Suprapubic skin (tissue), 4 donors: Measurements from ENCODE around the gene OR51B2. TPM values are rescaled to one million over a fixed set of nuclear protein-coding genes. Genes with fewer than 3 reads are reported as not detected.
"Not testable (repeated sequence)": the region's sequence is repeated elsewhere in the genome, so short reads cannot be mapped to it uniquely, and the experiment has no call there.

Experiments used
- DNase-seq, 2 donors: peaks; one replicate each; pipeline ENCODE4 v3.0.0-alpha.2; 2019; ENCODE audit warnings: low spot score in 2 of 2
- H3K27ac ChIP-seq: fragments of 200-600 bp; sonication (generic); one replicate; pipeline ENCODE4 v1.5.1; 2019
- H3K27me3 ChIP-seq: fragments of 200-600 bp; sonication (generic); one replicate; pipeline ENCODE4 v1.5.1; 2019
- H3K36me3 ChIP-seq: fragments of 200-600 bp; sonication (generic); one replicate; pipeline ENCODE4 v1.5.1; 2019
- H3K4me1 ChIP-seq: fragments of 200-600 bp; sonication (generic); one replicate; pipeline ENCODE4 v1.5.1; 2019
- H3K4me3 ChIP-seq: fragments of 200-600 bp; sonication (generic); one replicate; pipeline ENCODE4 v1.5.1; 2019; ENCODE audit warnings: mild to moderate bottlenecking
- H3K9me3 ChIP-seq: fragments of 200-600 bp; sonication (generic); one replicate; pipeline ENCODE4 v1.5.1; 2019
- CTCF ChIP-seq, 2 donors: fragments of 200-600 bp in 1 of 2; fragments of 450-650 bp in 1 of 2; sonication (generic) in 1 of 2; IDR thresholded peaks; one replicate each; pipeline ENCODE4 v1.5.1; 2016 to 2019; ENCODE audit warnings: antibody characterized with exemption in 2 of 2, mild to moderate bottlenecking in 1 of 2, moderate library complexity in 1 of 2
- EP300 ChIP-seq: sonication (generic); formaldehyde crosslinking; IDR thresholded peaks from one replicate; pipeline ENCODE4 v1.6.1; 2017; ENCODE audit warnings: antibody characterized with exemption
- POLR2A ChIP-seq, 2 donors: fragments of 450-650 bp; IDR thresholded peaks; one replicate each; pipeline ENCODE4 v1.6.1; 2017; ENCODE audit warnings: antibody characterized with exemption in 2 of 2, mild to moderate bottlenecking in 2 of 2, moderate library complexity in 2 of 2
- POLR2AphosphoS5 ChIP-seq, 3 donors: sonication (generic); formaldehyde crosslinking; IDR thresholded peaks; one replicate each; pipeline ENCODE4 v1.6.1; 2017; ENCODE audit warnings: antibody characterized with exemption in 3 of 3
- WGBS: methylation state at CpG from one replicate; pipeline ENCODE4 v1.1.5; 2018; 5-methylcytosine and 5-hydroxymethylcytosine counted together
- total RNA-seq, 4 donors: library from RNA; depleted of rRNA; stranded (reverse); fragments of >200 nt; gene quantifications; one replicate each; pipeline ENCODE4 v1.1.0, GENCODE V29; 2016

Gene OR51B2
- total RNA-seq, 4 donors from 2014 or later = not detected

- TF ChIP-seq EP300 (no peak), CTCF (IDR thresholded peaks at IDR 0.05) (no peak), POLR2A (IDR thresholded peaks at IDR 0.05) (no peak), POLR2AphosphoS5 (IDR thresholded peaks at IDR 0.05) (no peak)
- Histone ChIP-seq H3K36me3 (no peaks in the 10 kb centered on the region), H3K27ac (no peak overlapping the region), H3K4me3 (no peak overlapping the region), H3K4me1 (no peaks in the 10 kb centered on the region), H3K9me3 (no peaks in the 10 kb centered on the region), H3K27me3 (no peaks in the 10 kb centered on the region)
- DNase-seq = no peak
- 0% methylated on average over 1 of the region's 1 CpG for WGBS
Observed at GRCh38 chr11:5298451-5298850, 25.6 kb downstream of the OR51B2 start.

- no peaks in the 10 kb centered on the region for H3K27me3 ChIP-seq
- WGBS = 55% methylated on average over 4 of the region's 4 CpGs
- no peak for DNase-seq
Observed at GRCh38 chr11:5297721-5298323, 26.3 kb downstream of the OR51B2 start.

DNA sequence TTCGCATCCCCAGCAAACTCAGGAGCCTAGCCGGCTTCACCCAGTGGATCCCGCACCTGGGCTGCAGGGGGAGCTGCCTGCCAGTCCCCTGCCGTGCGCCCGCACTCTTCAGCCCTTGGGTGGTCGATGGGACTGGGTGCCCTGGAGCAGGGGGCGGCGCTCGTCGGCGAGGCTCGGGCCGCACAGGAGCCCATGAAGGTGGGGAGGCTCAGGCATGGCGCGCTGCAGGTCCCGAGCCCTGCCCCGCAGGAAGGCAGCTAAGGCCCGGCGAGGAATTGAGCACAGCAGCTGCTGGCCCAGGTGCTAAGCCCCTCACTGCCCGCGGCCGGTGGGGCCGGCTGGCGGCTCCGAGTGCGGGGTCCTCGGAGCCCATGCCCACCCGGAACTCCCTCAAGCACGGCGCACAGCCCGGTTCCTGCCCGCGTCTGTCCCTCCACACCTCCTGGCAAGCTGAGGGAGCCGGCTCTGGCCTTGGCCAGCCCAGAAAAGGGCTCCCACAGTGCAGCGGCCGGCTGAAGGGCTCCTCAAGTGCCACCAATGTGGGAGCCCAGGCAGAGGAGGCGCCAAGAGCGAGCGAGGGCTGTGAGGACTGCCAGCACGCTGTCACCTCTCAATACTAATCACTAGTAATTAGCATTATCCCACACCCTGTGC is 29.6 kb downstream of the OR51B2 start:
- H3K4me1 ChIP-seq, H3K36me3 ChIP-seq, H3K9me3 ChIP-seq, DNase-seq, H3K27ac ChIP-seq, H3K27me3 ChIP-seq, H3K4me3 ChIP-seq: not testable (repeated sequence)
- WGBS = 95% methylated on average over 11 of the region's 41 CpGs

More at GRCh38 chr11:5297721-5298323, 26.3 kb downstream of the OR51B2 start:
- TF ChIP-seq POLR2AphosphoS5 (IDR thresholded peaks at IDR 0.05) (no peak), CTCF (IDR thresholded peaks at IDR 0.05) (no peak), POLR2A (IDR thresholded peaks at IDR 0.05) (no peak), EP300 (no peak)
- H3K4me1 ChIP-seq = no peaks in the 10 kb centered on the region
- H3K36me3 ChIP-seq = no peaks in the 10 kb centered on the region
- no peak overlapping the region for H3K4me3 ChIP-seq
- H3K27ac ChIP-seq = no peak overlapping the region
- no peaks in the 10 kb centered on the region for H3K9me3 ChIP-seq

GRCh38 chr11:5293028-5293427 is 31.1 kb downstream of the OR51B2 start:
- no peaks in the 10 kb centered on the region for H3K27me3 ChIP-seq
- no peak for TF ChIP-seq EP300
- TF ChIP-seq CTCF (IDR thresholded peaks at IDR 0.05) = no peak
- no peak for TF ChIP-seq POLR2AphosphoS5 (IDR thresholded peaks at IDR 0.05)
- TF ChIP-seq POLR2A (IDR thresholded peaks at IDR 0.05) = no peak
- 94% methylated on average over 8 of the region's 8 CpGs for WGBS
- no peak overlapping the region for H3K4me3 ChIP-seq
- no peaks in the 10 kb centered on the region for H3K9me3 ChIP-seq
- no peaks in the 10 kb centered on the region for H3K4me1 ChIP-seq
- no peak overlapping the region for H3K27ac ChIP-seq
- DNase-seq = no peak
- H3K36me3 ChIP-seq = no peaks in the 10 kb centered on the region

- DNase-seq = no peak
- H3K36me3 ChIP-seq = no peaks in the 10 kb centered on the region
- H3K27ac ChIP-seq = no peak overlapping the region
- H3K9me3 ChIP-seq = no peaks in the 10 kb centered on the region
- H3K4me1 ChIP-seq = no peaks in the 10 kb centered on the region
- no peaks in the 10 kb centered on the region for H3K27me3 ChIP-seq
- WGBS = 87% methylated on average over 1 of the region's 1 CpG
- TF ChIP-seq CTCF (IDR thresholded peaks at IDR 0.05) (peak in 1 of 2 donors; percentile 21), EP300 (no peak), POLR2AphosphoS5 (IDR thresholded peaks at IDR 0.05) (no peak), POLR2A (IDR thresholded peaks at IDR 0.05) (no peak)
- no peak overlapping the region for H3K4me3 ChIP-seq
Observed at GRCh38 chr11:5291207-5291838, 32.8 kb downstream of the OR51B2 start.
